HuH-7.5 (cell line): ENCODE measurements around the gene GRK1.

Source experiments
- DNase-seq: peaks from one replicate; pipeline ENCODE4 v3.0.0; 2011; ENCODE audit warnings: low spot score

The GRK1 gene

DNA sequence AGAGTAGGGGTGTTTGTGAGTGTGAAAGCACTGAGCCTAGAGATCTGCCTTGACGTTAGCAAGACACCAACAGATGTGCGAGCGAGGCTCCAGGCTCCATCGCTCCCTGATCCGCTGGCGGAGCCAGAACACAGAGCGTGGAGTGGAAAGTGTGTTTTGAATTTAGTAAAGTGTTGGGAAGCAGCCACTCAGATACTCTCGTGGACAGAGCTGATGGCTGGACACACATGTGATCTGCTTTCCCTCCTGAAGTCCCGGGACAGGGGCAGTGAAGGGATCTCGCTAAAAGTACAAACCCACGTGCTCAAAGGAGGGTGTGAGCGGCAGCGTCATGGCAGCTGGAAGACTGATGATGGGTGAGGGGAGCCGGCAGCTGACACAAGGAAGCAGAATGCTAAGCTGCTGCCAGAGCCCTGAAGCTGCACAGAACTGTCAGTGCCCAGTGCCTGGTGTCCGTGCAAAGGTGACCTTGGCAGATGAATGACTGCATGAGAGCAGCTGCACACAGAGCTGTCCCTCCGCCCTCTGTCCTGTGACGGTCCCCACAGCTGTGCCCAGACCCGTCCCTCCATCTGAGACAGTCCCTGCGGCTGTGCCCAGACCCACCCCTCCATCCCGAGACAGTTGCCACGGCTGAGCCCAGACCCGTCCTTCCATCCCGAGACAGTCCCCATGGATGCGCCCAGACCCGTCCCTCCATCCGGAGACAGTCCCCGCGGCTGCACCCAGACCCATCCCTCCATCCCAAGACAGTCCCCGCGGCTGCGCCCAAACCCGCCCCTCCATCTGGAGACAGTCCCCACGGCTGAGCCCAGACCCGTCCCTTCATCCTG is 62.4 kb downstream of the GRK1 start:
- DNase-seq, result no peak

DNA sequence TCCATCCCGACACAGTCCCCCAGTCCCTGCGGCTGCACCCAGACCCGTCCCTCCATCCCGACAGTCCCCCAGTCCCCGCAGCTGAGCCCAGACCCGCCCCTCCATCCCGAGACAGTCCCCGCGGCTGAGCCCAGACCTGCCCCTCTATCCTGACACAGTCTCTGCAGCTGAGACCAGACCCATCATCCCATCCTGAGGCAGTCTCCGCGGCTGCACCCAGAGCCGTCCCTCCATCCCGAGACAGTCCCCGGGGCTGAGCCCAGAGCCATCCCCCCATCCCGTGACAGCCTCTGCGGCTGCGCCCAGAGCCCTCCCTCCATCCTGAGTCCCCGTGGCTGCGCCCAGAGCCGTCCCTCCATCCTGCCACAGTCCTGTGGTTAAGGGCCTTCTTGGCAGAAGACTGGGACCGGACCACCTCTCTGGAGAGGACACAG is 63.3 kb downstream of the GRK1 start:
- DNase-seq, result no peak

DNA sequence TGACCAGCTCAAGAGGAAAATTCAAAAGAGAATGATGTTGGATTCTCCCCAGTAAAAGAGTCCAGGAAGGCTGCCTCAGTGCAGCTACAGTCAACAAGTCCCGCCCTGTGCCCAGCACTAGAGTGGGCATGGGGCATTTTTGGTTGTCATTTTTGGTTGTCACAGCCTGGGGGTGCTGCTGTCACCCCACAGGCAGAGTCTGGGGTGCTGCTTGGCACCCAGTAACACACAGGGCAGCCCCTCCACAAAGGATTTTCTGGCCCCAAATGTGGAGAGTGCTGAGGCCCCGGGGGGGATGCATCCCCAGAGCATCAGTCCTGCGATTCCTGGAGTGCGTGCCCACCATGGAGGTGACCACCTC is 63.8 kb downstream of the GRK1 start:
- DNase-seq, result no peak

DNA sequence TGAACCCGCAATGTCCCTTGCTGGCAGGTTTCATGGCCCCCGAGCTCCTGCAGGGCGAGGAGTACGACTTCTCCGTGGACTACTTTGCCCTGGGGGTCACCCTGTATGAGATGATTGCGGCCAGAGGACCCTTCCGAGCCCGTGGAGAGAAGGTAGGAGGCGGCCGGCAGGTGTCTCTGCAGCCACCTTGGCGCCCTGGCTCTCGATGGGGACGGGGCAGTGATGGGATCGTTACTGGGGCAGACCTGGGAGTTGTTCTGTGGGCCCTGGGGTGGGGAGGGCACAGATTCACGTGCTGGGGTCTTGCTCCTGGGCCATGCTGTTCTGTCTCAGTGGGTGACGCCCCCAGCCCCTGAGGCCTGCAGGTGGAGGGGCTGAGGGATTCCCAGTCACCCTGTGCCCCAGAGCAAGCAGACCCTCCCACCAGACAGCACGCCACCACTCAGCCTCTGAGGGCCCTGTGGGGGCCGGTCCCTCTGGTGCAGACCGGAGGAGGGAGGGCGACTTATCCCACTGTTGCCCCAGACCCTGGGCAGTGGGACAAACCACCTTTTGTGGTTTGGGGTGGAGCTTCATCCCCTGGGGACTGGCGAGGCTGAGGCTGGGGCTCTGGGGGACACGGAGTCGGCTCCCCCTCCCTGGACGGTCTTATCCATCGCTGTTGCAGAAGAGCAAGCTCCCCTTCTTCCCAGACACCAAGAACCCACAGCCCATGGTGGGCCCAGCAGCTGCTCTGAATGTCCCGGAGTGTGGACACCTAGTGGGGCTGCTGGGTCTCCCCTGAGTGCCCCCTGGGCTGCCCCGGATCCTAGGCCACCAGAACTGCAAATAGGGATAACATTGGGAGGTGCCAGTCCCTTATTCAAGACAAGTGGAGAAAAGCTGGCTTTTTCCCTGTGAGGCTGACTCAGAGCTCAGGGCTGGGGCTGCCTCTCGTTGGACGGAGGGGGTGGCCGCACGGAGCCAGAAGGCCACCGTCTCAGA is 64.5 kb downstream of the GRK1 start:
- no peak for DNase-seq

DNA sequence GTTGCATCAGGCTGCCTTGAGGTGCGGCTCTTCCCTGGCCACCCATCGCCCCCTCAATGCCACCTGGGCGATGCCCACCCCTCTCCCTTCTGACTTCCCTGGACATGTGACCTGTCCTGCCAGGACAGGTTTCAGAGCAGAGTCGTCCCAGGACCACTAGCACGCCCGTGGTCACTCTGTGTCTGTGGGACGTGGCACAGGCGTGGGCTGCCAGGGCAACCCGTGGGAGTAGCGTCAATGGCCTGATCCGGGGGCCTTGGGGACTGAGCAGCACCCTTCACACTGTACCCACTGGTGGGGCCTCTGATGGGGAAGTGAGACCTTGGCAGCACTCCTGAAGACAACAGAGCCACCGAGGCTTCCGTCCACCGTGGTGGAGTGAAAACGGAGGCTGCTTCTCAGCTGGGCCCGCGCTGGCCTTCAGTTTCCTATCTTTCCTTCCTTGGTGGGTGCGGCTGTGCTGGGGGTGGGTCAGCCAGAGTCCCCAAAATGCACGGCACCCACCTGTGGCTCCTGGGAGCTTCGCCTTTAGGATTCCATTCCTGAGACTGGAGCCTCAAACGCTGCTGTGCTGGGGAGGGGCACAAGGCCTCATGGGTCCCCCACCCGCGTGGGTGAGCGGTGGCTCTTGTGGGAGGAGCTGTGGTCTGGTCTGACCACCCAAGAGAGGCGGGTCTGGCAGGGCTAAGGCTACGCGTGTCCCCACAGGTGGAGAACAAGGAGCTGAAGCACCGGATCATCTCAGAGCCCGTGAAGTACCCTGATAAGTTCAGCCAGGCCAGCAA is 65.3 kb downstream of the GRK1 start:
- DNase-seq, result no peak

DNA sequence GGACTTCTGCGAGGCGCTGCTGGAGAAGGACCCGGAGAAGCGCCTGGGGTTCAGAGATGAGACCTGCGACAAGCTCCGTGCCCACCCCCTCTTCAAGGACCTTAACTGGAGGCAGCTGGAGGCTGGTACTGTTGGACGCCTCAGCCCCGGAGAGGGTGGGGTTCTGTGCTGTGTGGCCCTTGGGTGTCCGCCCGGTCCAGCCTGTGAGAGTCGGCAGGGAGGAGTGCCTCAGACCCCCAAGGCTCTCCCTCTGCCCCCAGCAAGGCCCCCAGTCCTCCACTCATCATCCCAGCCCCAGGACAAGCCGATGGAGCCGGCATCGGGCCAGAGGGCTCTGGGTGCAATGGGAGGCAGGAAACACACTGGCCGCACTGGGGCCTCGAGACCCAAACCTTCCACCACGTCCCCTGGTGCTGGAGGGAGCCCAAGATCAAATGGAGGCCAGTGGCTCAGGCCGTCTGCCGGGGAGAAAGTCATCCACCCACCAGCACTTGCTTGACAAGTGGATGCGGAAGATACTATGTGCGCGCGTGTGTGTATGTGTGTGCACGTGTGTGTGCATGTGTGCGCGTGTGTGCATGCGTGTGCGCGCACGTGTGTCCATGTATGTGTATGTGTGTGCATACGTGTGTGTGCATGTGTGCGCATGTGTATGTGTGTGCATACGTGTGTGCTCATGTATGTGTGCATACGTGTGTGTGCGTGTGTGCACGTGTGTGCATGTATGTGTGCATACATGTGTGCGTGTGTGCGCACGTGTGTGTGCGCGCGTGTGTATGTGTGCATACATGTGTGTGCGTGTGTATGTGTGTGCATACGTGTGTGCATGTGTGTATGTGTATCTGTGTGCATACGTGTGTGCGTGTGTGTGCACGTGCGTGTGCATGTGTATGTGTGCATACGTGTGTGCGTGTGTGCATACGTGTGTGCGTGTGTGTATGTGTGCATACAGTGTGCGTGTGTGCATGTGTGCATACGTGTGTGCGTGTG is 66.2 kb downstream of the GRK1 start:
- DNase-seq, result no peak

DNA sequence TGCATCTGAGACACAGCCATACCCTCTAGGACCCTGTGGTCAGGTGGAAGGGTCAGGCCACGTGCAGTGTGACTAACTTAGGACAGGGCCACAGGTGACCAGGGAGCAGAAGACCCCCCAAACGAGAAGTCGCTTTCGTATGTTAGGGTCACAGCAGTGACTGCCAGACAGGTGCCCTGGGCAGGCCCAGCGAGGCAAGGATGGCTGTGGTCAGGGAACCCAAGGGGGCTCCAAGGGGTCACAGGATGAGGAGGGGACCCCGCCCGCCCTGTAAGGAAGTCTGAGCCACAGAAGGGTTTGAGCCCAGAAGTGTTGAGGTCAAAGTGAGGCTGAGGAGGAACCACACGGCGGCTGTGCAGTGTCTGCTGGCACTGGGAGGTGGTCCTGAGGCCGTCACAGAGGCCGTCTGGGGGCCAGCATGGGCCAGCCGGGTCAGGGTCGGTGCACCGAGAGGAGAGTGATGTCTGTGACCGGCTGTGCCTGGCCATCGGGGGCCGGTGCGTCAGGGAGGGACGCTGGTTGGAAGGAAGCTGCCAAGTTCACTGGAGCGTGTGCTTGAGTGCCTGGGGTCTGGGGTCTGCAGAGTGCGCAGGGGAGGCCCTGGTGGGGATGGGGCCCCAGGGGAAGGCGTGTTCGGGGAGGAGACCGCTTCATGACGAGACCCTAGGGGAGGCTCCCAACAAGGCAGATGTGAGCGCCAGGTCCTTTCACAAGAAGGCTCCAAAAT is 67.2 kb downstream of the GRK1 start:
- no peak for DNase-seq

DNA sequence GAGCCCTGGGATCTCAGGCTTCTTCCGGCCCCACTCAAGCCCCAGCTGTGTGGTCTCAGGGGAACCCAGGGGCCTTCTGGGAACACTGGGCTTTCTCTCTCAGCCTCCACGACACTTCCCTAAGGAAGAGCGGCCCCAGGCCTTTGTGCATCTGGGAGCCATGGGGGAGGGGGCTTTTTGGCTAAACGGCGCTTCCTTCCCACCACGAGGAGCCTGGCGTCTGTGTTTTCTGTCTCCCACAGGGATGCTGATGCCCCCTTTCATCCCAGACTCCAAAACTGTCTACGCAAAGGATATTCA is 67.8 kb downstream of the GRK1 start:
- DNase-seq, result no peak

DNA sequence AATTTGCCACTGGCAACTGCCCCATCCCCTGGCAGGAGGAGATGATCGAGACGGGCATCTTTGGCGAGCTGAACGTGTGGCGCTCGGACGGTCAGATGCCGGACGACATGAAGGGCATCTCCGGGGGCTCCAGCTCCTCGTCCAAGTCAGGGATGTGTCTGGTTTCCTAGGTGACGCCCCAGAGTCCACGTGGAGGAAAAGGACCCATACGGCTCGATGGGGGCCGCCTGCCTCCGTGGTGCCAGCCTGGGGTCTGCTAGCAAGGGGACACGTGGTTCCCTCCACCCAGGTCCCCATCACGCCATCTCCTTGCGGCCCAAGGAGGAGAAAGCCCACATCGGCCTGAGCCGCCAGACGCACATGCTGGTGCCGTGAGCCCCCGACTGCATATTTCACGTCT is 68.2 kb downstream of the GRK1 start:
- DNase-seq, result no peak

DNA sequence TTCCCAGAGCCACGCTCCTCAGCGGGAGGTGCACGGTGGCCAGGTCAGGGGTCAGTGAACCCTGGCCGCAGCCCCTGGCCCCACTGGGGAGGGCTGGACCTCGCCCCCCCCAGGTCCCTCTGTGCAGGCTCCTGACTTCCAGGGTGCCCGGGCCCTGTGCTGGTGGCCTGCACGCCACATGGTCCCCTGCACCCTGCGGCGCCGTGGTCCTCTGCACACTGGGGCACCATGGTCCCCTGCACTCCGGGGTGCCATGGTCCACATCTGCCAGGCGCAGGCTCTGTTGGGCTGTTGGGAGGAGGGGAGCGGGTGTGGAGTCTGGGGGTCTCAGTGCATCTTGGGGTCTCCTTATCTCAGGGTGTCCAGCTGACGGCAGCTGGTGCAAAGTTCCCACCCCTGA is 68.7 kb downstream of the GRK1 start:
- DNase-seq, result no peak

DNA sequence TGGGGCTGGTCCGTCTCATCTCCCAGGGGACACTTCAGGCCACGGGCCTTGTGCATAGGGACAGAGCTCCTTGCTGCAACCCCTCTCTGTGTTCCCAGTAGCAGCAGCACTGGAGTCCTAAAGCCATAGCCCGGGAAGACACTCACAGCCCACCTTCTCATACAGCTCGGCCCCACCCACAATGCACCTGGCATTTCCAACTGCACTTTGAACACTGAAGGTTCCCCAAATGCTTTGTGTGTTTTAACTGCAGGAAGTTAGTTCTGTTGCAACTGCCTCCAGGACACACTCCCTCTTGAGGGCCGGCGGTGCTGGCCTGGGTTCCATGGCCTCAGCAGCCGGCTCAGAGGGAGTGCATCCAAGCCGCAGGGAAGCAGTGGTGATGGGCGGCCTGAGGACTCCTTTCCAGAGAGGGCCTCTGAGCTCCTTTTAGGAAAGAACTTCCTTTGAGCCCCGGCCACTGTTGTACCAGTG is 69.3 kb downstream of the GRK1 start:
- DNase-seq, result no peak

DNA sequence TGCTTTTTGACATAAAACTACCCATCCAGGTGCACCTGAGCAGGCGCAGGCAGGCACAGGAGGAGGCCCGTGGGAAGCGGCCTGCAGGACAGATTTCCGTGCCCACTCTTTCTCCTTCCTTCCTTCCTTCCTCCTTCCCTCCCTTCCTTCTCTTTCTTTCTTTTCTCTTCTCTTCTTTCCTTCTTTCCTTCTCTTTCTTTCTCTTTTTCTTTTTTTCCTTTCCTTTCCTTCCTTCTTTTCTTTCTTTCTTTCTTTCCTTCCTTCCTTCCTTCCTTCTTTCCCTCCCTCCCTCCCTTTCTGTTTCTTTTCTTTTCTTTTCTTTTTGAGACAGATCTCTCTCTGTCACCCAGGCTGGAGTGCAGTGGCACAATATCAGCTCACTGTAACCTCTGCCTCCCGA is 70.8 kb downstream of the GRK1 start:
- no peak for DNase-seq

DNA sequence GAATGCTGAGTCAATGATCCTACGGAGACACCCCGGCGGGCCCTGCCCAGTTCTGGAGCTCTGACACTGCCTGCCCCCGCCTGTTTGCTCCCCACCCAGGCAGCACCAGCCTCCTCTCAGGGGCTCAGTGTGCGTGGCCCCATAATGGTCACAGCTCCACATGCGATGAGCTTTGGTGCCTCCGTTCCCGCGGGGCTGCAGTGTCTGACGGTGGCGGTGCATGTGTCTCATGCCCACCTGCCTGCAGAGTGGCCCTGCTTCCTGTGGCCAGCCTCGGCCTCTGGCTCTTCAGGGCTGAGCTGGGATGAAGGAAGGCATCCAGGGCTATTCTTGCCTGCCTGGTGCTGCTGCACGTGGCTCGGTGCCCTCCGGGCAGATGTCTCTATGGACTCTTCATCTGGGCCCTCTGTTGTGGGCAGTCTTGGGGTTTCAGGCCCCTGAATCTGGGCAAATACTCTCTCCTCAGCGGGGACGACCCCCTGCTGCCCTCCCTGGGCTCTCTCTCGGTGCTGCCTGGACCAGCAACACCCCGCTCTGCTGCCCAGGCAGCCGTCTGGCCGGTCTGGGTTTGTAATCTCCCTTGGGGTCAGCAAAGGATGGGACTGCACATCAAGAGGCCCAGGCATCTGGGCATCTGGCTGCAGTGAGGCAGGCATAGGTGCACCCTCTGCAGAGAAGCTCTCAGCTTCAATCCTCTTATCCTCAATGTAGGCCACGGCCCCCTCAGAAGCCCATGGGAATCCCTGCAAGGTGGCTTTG is 72.7 kb downstream of the GRK1 start:
- DNase-seq, result no peak

DNA sequence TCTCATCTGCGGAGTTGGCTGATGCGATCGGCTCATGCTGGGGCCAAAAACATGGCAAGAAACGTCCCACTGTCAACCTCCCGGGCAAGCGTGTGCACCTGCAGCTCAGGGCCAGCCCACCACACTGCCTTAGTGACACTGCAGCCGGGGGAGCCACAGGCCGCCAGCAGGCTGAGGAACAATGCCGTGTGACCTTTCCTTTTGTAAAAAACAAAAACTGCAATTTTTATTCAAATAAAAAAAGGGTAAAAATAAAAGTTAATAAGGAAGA is 73.2 kb downstream of the GRK1 start:
- no peak for DNase-seq

DNA sequence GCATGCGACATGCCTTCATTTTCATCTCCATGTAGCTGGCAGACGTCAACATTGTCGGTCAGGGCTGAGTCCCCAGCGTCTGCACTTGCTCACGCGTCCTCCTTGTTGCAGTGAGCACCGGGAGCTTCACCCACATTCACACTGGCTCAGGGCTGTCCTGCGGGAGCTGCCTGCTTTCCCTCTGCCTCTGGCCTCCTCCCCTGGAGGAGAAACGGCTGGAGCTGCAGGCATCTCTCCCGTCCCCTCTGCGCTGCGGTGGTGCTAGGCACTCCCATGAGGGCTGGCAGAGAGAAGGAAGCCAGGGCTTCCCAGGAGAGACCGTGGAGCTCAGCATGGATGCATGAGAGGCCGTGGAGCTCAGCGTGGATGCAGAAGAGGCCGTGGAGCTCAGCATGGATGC is 73.6 kb downstream of the GRK1 start:
- DNase-seq, result no peak

DNA sequence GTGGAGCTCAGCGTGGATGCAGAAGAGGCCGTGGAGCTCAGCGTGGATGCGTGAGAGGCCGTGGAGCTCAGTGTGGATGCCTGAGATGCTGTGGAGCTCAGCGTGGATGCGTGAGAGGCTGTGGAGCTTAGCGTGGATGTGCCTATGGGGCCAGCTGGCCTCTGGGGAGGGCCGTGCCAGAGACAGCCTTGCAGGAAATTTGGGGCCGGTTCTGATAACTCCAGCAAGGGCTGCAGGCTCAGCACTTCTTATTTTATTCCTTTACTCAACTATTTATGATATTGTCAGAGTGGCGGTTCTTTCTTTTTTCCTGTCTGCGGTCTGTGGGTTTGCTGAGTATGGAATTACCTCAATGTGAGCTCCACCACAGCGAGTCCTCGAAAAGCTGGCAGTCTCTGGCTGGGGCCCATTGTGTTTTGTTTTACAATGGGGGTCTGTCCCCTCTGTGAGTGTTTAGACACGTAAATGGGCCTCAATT is 74.2 kb downstream of the GRK1 start:
- no peak for DNase-seq

DNA sequence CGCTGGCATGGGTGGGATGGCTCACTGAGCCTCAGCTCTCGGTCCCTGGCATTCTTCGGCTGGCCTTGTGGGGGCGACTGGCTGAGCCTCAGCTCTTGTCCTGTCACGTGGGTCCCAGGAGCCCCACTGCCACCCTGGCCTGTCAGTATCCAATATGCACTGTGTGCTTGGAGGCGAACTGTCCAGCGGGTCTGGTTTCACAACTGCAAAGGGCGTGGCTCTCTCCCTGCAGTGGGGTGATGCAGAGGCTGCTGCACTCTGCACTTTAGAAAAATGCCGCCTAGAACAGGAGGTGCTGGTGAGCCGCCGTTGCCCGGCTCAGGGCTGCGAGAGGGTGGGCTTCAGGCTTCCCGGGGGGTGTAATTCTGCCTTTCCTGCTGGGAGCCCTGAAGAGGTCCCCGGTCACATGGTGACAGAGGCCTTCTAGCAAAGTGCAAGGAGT is 75.0 kb downstream of the GRK1 start:
- DNase-seq, result peak; percentile 57

DNA sequence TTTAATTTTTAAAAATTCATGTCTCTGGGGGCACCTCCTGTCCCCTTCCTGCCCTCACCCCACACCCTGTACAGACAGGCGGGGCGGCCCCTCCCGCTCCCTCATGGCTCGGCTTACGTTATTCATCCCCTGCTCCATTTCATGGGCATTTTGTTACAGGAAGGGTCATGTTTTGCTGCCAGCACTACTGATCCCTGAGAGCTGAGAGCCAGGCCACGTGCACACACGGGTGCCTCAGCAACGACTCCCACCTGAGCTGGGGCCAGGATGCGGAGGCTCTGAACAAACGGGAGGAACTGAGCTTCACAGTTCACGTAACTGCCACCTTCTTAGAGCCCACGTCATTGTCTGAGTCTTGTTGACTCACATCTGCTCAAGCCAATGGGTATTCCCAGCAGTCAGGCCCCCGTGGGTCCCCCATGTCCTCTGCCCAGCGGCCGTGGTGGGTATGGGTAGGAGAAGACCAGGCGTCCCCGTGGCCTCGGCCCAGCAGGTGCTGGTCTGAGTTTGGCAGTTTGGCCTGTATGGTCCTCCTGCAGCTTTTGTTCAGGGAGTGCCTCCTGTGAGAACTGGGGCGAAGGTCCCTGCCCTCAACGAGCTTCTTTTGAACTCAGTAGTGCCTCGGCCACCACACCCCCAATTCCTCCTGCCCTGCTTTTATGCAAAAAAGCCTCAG is 75.6 kb downstream of the GRK1 start:
- no peak for DNase-seq
